ENCODE results near the gene TXNDC17. TPM values are rescaled to one million over a fixed set of nuclear protein-coding genes. Genes with fewer than 3 reads are reported as not detected.

TXNDC17 gene
- total and polyA plus RNA-seq, 2 of the 4 experiments (the other 2 are of a cell fraction): 45.0 to 494 TPM

DNA sequence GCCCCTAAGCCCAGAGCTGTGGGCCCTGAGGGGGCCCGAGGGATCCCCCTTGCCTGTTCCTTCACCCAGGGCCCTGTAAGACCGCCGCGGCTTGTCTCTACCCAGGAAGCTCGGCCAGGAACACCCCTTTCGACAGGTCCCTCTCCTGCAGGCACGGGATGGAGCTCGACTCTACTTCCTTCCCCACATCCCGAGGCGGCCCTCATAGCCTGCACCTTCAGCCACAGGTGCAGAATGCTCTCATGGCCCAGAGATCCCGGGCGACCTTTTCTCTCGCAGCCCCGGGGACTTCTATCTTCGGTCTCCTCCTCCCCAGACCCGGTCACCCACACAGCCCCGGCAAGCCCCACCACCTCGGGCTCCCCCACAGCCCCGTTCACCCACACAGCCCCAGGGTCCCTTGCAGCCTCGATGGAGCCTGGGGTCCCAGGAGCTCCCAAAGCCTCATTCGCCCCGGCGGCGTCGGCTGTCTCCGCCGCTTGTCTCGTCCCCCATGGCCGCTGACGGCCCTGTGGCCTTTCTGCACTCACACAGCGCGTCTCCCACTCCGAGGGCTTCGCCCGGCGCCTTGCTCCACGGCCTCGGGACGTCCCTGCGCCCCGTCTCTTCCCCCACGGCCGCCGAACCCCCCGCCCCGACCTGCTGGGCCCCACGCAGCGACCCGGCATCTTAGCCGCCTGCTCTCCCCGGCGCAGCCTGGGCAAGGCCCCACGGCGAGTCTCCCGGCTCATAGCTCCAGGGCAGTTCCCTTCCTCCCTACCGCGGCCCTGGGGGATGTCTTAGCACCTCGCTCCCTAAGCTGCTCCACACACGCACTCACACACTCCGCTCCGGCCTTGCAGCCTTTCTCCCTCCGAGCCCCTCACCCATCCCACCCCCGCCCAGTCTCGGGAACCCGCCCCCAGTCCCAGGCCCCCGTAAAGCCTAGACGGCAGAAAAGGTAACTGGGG, 999 bp upstream of the TXNDC17 start:
- intact Hi-C loops (cut with micrococcal nuclease) (loop anchor here (1.0 to 5.0 kb wide), 2 partner anchors 167 to 198 kb away; partner anchors contain the start of gene PIMREG), dilution Hi-C loops (cut with HindIII; ENCODE audit: low sequenced_read_pairs, unreplicated experiment) (no loop called here), in situ Hi-C loops (cut with MboI; ENCODE audit: low sequenced_read_pairs) (loop anchor here (10.0 kb wide), 1 partner anchor 165 kb away; no protein-coding TSS in a partner anchor)
- Histone ChIP-seq H3K18ac (ENCODE audit: low read depth, low read length) (no peak overlapping the region; the same call in 1 of the 2 replicates), H3K27ac (ENCODE audit: insufficient read depth, low read length) (peak overlapping the region; percentile 93), H3K9me1 (ENCODE audit: insufficient read depth, low read length) (0 out of 2 replicates have a peak, but pooled peaks cover 5% of the 10 kb centered on the region), H3K9ac (ENCODE audit: low read depth, low read length) (peak overlapping the region; percentile 94), H4K5ac (ENCODE audit: low read depth, low read length) (peak overlapping the region; percentile 57; the same call in 1 of the 2 replicates), H4K8ac (ENCODE audit: low read depth in 2 of 2, low read length in 2 of 2) (peak overlapping the region; percentile 89 to 99), H2AK5ac (ENCODE audit: low read depth, low read length) (peak overlapping the region; percentile 87), H2BK15ac (ENCODE audit: low read depth, low read length) (no peak overlapping the region), H2AK9ac (replicated peaks; ENCODE audit: low read depth, low read length, poor library complexity) (peak overlapping the region; percentile 94), H2AFZ (replicated peaks; ENCODE audit: low read length, poor library complexity) (peak overlapping the region; percentile 100), H3K4me1 (ENCODE audit: control insufficient read depth, insufficient read depth, low read length) (peaks cover 9% of the 10 kb centered on the region), H4K20me1 (ENCODE audit: insufficient read depth, low read length) (no peaks in the 10 kb centered on the region; the same call in 1 of the 2 replicates), H2BK5ac (ENCODE audit: low read depth, low read length, poor library complexity, severe bottlenecking) (peak overlapping the region; percentile 78), H3K14ac (replicated peaks; ENCODE audit: low read depth, low read length) (peak overlapping the region; percentile 88), H3K4ac (ENCODE audit: low read depth, low read length) (peak overlapping the region; percentile 73), H3K56ac (ENCODE audit: extremely low read depth, insufficient read depth, low read length) (peak overlapping the region; percentile 38), H3K36me3 (ENCODE audit: control insufficient read depth, insufficient read depth, low read length) (peaks cover 5% of the 10 kb centered on the region), H3K4me2 (ENCODE audit: low read depth, low read length) (peak overlapping the region; percentile 81), H2BK120ac (ENCODE audit: low read depth, low read length) (peak overlapping the region; percentile 6; the same call in 1 of the 2 replicates), H4K91ac (ENCODE audit: insufficient read depth, low read depth, low read length) (peak overlapping the region; percentile 81), H3K23ac (ENCODE audit: low read depth, low read length) (peak overlapping the region; percentile 89), H3K27me3 (ENCODE audit: control insufficient read depth, insufficient read depth, low read length) (no peaks in the 10 kb centered on the region), H3K79me1 (ENCODE audit: low read depth in 1 of 2, low read length in 2 of 2) (peaks cover 9 to 75% of the 10 kb centered on the region in 2 experiments), H2BK20ac (ENCODE audit: low read depth, low read length) (no peak overlapping the region), H3K9me3 (ENCODE audit: control insufficient read depth, insufficient read depth, low read length) (no peaks in the 10 kb centered on the region), H3K4me3 (ENCODE audit: insufficient read depth, low read depth, low read length) (peak overlapping the region; percentile 81)
- TF ChIP-seq MAZ (IDR thresholded peaks at IDR 0.05; ENCODE audit: borderline replicate concordance, low read depth, low read length) (no peak), POLR2A (IDR thresholded peaks at IDR 0.05; ENCODE audit: low read depth, low read length) (no peak), RAD21 (IDR thresholded peaks at IDR 0.05; ENCODE audit: low read length) (no peak), CEBPB (IDR thresholded peaks at IDR 0.05; ENCODE audit: low read depth, low read length) (no peak), NFE2L2 (IDR thresholded peaks at IDR 0.05; ENCODE audit: low read depth, low read length) (no peak), FOS (IDR thresholded peaks at IDR 0.05; ENCODE audit: low read depth, low read length) (no peak), MAFK (IDR thresholded peaks at IDR 0.05; ENCODE audit: low read depth, low read length) (no peak)
- TF ChIP-seq, protein P1, sequence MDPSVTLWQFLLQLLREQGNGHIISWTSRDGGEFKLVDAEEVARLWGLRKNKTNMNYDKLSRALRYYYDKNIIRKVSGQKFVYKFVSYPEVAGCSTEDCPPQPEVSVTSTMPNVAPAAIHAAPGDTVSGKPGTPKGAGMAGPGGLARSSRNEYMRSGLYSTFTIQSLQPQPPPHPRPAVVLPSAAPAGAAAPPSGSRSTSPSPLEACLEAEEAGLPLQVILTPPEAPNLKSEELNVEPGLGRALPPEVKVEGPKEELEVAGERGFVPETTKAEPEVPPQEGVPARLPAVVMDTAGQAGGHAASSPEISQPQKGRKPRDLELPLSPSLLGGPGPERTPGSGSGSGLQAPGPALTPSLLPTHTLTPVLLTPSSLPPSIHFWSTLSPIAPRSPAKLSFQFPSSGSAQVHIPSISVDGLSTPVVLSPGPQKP (IDR thresholded peaks at IDR 0.05; ENCODE audit: borderline replicate concordance, low read depth, low read length): no peak
- TF ChIP-seq, protein P2, sequence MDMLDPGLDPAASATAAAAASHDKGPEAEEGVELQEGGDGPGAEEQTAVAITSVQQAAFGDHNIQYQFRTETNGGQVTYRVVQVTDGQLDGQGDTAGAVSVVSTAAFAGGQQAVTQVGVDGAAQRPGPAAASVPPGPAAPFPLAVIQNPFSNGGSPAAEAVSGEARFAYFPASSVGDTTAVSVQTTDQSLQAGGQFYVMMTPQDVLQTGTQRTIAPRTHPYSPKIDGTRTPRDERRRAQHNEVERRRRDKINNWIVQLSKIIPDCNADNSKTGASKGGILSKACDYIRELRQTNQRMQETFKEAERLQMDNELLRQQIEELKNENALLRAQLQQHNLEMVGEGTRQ (IDR thresholded peaks at IDR 0.05; ENCODE audit: low read depth, low read length): no peak
- TF ChIP-seq, protein P3, sequence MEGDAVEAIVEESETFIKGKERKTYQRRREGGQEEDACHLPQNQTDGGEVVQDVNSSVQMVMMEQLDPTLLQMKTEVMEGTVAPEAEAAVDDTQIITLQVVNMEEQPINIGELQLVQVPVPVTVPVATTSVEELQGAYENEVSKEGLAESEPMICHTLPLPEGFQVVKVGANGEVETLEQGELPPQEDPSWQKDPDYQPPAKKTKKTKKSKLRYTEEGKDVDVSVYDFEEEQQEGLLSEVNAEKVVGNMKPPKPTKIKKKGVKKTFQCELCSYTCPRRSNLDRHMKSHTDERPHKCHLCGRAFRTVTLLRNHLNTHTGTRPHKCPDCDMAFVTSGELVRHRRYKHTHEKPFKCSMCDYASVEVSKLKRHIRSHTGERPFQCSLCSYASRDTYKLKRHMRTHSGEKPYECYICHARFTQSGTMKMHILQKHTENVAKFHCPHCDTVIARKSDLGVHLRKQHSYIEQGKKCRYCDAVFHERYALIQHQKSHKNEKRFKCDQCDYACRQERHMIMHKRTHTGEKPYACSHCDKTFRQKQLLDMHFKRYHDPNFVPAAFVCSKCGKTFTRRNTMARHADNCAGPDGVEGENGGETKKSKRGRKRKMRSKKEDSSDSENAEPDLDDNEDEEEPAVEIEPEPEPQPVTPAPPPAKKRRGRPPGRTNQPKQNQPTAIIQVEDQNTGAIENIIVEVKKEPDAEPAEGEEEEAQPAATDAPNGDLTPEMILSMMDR (conservative IDR thresholded peaks at IDR 0.05; ENCODE audit: low read depth, low read length): no peak
- ChIA-PET CTCF (no interaction called here), POLR2A (ENCODE audit: unreplicated experiment) (interaction anchor here (1.0 kb wide), 1 partner anchor 13 kb away, joined by 3 read pairs; no protein-coding TSS in a partner anchor)
- DNase-seq: peak; percentile 38
- ATAC-seq (ENCODE audit: low read depth): peak; percentile 42
- 1% methylated on average over 27 of the region's 67 CpGs; no CpG with 5 or more reads in 1 of the 2 experiments for WGBS, 2 experiments (ENCODE audit: extremely low coverage in 2 of 2, insufficient read length in 1 of 2)
- BruUV-seq (replicated peaks): no TSS peak

Data from IMR-90 (cell line).